HCT116 (cell line): Measurements from ENCODE around the gene TNKS1BP1. TPM values are rescaled to one million over a fixed set of nuclear protein-coding genes. Genes with fewer than 3 reads are reported as not detected.

ENCODE experiments used
- ATAC-seq: fragments of 200-7000 bp; cut with Tn5 transposase; 2 replicates; pipeline ENCODE4 v1.9.1; 2020; ENCODE audit warnings: mild to moderate bottlenecking, moderate library complexity
- BruUV-seq: library from RNA; stranded (reverse); fragments of 400-500 nt; replicated peaks from 2 replicates; lab custom pipeline; 2021; lab: Mats Ljungman, UMichigan
- CTCF ChIA-PET: fragments of 300-600 bp; sonication (Branson Sonifier 250); formaldehyde crosslinking; loops from one replicate; lab custom pipeline; 2021; ENCODE audit warnings: antibody characterized with exemption; lab: Charles Lee
- POLR2A ChIA-PET: fragments of 300-600, 350-600 bp; sonication (Branson Sonifier 250); formaldehyde crosslinking; loops from one replicate; lab custom pipeline; 2021; ENCODE audit warnings: antibody characterized with exemption; lab: Charles Lee
- RAD21 ChIA-PET, 2 experiments: fragments of 300-600 bp; sonication (Branson Sonifier 250); formaldehyde crosslinking; loops; one replicate each; lab custom pipeline; 2023; ENCODE audit warnings: low total read pairs in 2 of 2; ENCODE audit not compliant: uncharacterized antibody in 2 of 2, unreplicated experiment in 2 of 2, low non-redundant PET in 1 of 2; lab: Charles Lee
- DNase-seq: peaks from one replicate; pipeline ENCODE4 v3.0.0-alpha.2; 2010; ENCODE audit warnings: low read depth, low spot score
- H2AFZ ChIP-seq: fragments of 200-600 bp; shearing (Covaris generic), sonication (generic); 2 replicates; pipeline ENCODE4 v1.6.1; 2017; ENCODE audit warnings: low read depth, mixed run types, mixed read lengths, antibody characterized with exemption, low read length; ENCODE audit not compliant: poor library complexity, severe bottlenecking
- H3K27ac ChIP-seq: 2 replicates; pipeline ENCODE4 v1.5.1; 2012; ENCODE audit warnings: low read depth, low read length
- H3K27me3 ChIP-seq: fragments of 200-600 bp; sonication (generic); 2 replicates; pipeline ENCODE4 v1.6.1; 2016; ENCODE audit warnings: mixed run types, low read length, mixed read lengths; ENCODE audit not compliant: insufficient read depth
- H3K36me3 ChIP-seq, 2 experiments: fragments of 200-500 bp in 1 of 2; fragments of 200-600 bp in 1 of 2; sonication (Bioruptor generic) in 1 of 2; sonication (generic) in 1 of 2; 2 replicates each; pipeline versions ENCODE4 v1.5.1 to v1.6.1; 2014 to 2016; ENCODE audit warnings: low read length in 2 of 2, inconsistent platforms in 1 of 2, mixed read lengths in 1 of 2, mixed run types in 1 of 2; ENCODE audit not compliant: insufficient read depth in 2 of 2, control insufficient read depth in 1 of 2
- H3K4me1 ChIP-seq, 2 experiments: fragments of 200-600 bp in 1 of 2; sonication (generic) in 1 of 2; 2 replicates each; pipeline versions ENCODE4 v1.5.1 to v1.6.1; 2012 to 2017; ENCODE audit warnings: low read length in 2 of 2, inconsistent platforms in 1 of 2, mild to moderate bottlenecking in 1 of 2, mixed read lengths in 1 of 2, mixed run types in 1 of 2, moderate library complexity in 1 of 2; ENCODE audit not compliant: insufficient read depth in 2 of 2, control insufficient read depth in 1 of 2
- H3K4me2 ChIP-seq: fragments of 200-600 bp; sonication (generic); 2 replicates; pipeline ENCODE4 v1.6.1; 2017; ENCODE audit warnings: mixed run types, low read length, mixed read lengths
- H3K4me3 ChIP-seq, 2 experiments: fragments of 200-600 bp in 1 of 2; sonication (generic) in 1 of 2; replicated peaks in 1 of 2; 2 replicates each; pipeline ENCODE4 v1.5.1; 2011 to 2016; ENCODE audit warnings: low read length in 2 of 2, control low read depth in 1 of 2, low read depth in 1 of 2, mild to moderate bottlenecking in 1 of 2, mixed read lengths in 1 of 2, mixed run types in 1 of 2
- H3K79me2 ChIP-seq: fragments of 200-600 bp; sonication (generic); 2 replicates; pipeline ENCODE4 v1.6.1; 2017; ENCODE audit warnings: mild to moderate bottlenecking, mixed run types, low read length, moderate library complexity, mixed read lengths; ENCODE audit not compliant: insufficient read depth
- H3K9ac ChIP-seq: fragments of 200-600 bp; sonication (generic); 2 replicates; pipeline ENCODE4 v1.6.1; 2016; ENCODE audit warnings: low read length, mixed read lengths
- H3K9me2 ChIP-seq: fragments of 200-600 bp; sonication (generic), shearing (Covaris generic); 2 replicates; pipeline ENCODE4 v1.6.1; 2017; ENCODE audit warnings: mixed run types, mild to moderate bottlenecking, moderate library complexity; ENCODE audit not compliant: insufficient read depth
- H3K9me3 ChIP-seq, 2 experiments: fragments of 200-500 bp in 1 of 2; fragments of 200-600 bp in 1 of 2; sonication (Bioruptor generic) in 1 of 2; sonication (generic) in 1 of 2; 2 replicates each; pipeline ENCODE4 v1.6.1; 2014 to 2017; ENCODE audit warnings: low read length in 2 of 2, mixed read lengths in 2 of 2, inconsistent platforms in 1 of 2, low read depth in 1 of 2, mild to moderate bottlenecking in 1 of 2, mixed run types in 1 of 2, moderate library complexity in 1 of 2; ENCODE audit not compliant: control insufficient read depth in 1 of 2, insufficient read depth in 1 of 2
- H4K20me1 ChIP-seq: fragments of 200-600 bp; sonication (generic), shearing (Covaris generic); 2 replicates; pipeline ENCODE4 v1.6.1; 2017; ENCODE audit warnings: mixed run types, mild to moderate bottlenecking, moderate library complexity; ENCODE audit not compliant: insufficient read depth
- CBX3 ChIP-seq: IDR thresholded peaks from 2 replicates; pipeline ENCODE4 v1.6.1; 2012; ENCODE audit warnings: low read depth
- CEBPB ChIP-seq: IDR thresholded peaks from 2 replicates; pipeline ENCODE4 v1.6.1; 2012; ENCODE audit warnings: low read depth
- EGR1 ChIP-seq: IDR thresholded peaks from 2 replicates; pipeline ENCODE4 v1.6.1; 2012; ENCODE audit warnings: low read depth
- EZH2 ChIP-seq: fragments of 200-600 bp; sonication (generic); IDR thresholded peaks from 2 replicates; pipeline ENCODE4 v1.6.1; 2017; ENCODE audit warnings: antibody characterized with exemption, mixed run types
- FOSL1 ChIP-seq: IDR thresholded peaks from 2 replicates; pipeline ENCODE4 v1.6.1; 2012; ENCODE audit warnings: low read depth
- JUND ChIP-seq: IDR thresholded peaks from 2 replicates; pipeline ENCODE4 v1.6.1; 2012
- POLR2A ChIP-seq: IDR thresholded peaks from 2 replicates; pipeline ENCODE4 v1.7.0; 2011; ENCODE audit warnings: borderline replicate concordance; ENCODE audit not compliant: insufficient read depth, insufficient read length; ENCODE audit errors: extremely low read depth
- POLR2AphosphoS5 ChIP-seq: IDR thresholded peaks from 2 replicates; pipeline ENCODE4 v1.6.1; 2011; ENCODE audit warnings: mild to moderate bottlenecking, low read depth, low read length, moderate library complexity
- RAD21 ChIP-seq: IDR thresholded peaks from 2 replicates; pipeline ENCODE4 v1.6.1; 2012; ENCODE audit warnings: low read depth, mild to moderate bottlenecking
- REST ChIP-seq: IDR thresholded peaks from 2 replicates; pipeline ENCODE4 v1.6.1; 2012; ENCODE audit warnings: low read depth
- SIN3A ChIP-seq: IDR thresholded peaks from 2 replicates; pipeline ENCODE4 v1.6.1; 2012; ENCODE audit warnings: low read depth
- SP1 ChIP-seq: IDR thresholded peaks from 2 replicates; pipeline ENCODE4 v1.6.1; 2012; ENCODE audit warnings: low read depth
- SRF ChIP-seq: IDR thresholded peaks from 2 replicates; pipeline ENCODE4 v1.6.1; 2012; ENCODE audit warnings: low read depth
- TCF7L2 ChIP-seq: IDR thresholded peaks from 2 replicates; pipeline ENCODE4 v1.7.0; 2011; ENCODE audit warnings: borderline replicate concordance, inconsistent platforms; ENCODE audit not compliant: insufficient read depth, insufficient read length; ENCODE audit errors: extremely low read depth
- YY1 ChIP-seq: IDR thresholded peaks from 2 replicates; pipeline ENCODE4 v1.6.1; 2011; ENCODE audit warnings: low read length, low read depth, moderate library complexity, mild to moderate bottlenecking; ENCODE audit not compliant: insufficient replicate concordance; ENCODE audit errors: extremely low read depth
- ZFX ChIP-seq: fragments of 450-650 bp; IDR thresholded peaks from 2 replicates; pipeline ENCODE4 v1.6.1; 2017
- intact Hi-C: fragments of 100-400 bp; cut with micrococcal nuclease; formaldehyde crosslinking; loops from 2 replicates; pipeline ENCODE4 v1.10.0; 2022
- total RNA-seq: library from RNA; stranded (reverse); gene quantifications from one replicate; pipeline ENCODE4 v1.2.1, GENCODE V29; 2021; ENCODE audit not compliant: unreplicated experiment

The TNKS1BP1 gene
- total RNA-seq, 1 experiment from 2014 or later = 77.6 TPM

DNA sequence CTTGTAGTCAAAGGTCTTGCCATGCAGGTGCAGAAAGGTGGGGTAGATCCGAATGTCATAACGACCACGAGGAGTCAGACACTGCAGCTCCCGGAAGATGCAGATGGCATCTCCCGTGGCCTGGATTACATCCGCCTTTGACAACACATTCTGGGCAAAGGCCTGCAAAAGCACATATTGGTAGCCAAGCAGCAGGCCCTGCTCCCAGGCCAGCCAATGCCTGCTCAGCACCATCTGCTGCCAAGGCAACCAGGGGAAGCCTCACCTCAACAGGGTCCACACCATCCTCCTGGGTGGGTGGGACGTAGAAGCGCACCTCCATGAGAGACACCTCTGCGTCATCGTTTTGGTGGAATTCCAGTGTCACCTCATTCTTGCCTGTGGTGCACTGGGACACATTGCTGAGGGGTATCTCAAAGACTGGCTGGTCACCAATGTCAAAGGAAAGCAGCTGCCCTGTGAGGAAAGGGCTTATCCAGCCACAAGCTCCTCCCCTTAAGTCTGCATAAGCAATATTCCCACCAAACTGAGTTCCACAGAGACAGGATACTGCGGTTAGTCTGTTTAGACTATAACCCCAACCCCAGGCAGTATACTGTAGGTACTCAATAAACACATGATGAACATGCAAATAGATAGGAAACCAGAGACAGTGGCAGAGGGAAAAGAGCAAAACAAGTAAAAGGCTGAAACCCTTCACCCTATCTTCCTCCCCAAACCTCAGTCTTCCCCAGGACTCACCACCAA is 8.1 kb upstream of the TNKS1BP1 start:
- ATAC-seq (no peak), DNase-seq (no peak)
- Histone ChIP-seq H3K27ac (no peak overlapping the region), H3K4me3 (no peak overlapping the region), H3K9me2 (no peaks in the 10 kb centered on the region), H4K20me1 (no peaks in the 10 kb centered on the region), H2AFZ (no peak overlapping the region), H3K9ac (no peak overlapping the region), H3K4me1 (peaks cover 8 to 20% of the 10 kb centered on the region in 2 experiments; a peak in 3 of 4 replicates), H3K79me2 (peaks cover 73% of the 10 kb centered on the region), H3K36me3 (peaks cover 38 to 67% of the 10 kb centered on the region in 2 experiments), H3K4me2 (no peak overlapping the region), H3K9me3 (no peaks in the 10 kb centered on the region), H3K27me3 (no peaks in the 10 kb centered on the region)
- ChIA-PET RAD21 (no interaction called here), POLR2A (no interaction called here), CTCF (no interaction called here)
- intact Hi-C loops = no loop called here
- BruUV-seq = no TSS peak
- TF ChIP-seq POLR2A = no peak
- no peak for TF ChIP-seq REST
- no peak for TF ChIP-seq CEBPB
- no peak for TF ChIP-seq YY1
- TF ChIP-seq JUND = no peak
- TF ChIP-seq SP1 = no peak
- TF ChIP-seq RAD21 = no peak
- no peak for TF ChIP-seq SRF
- TF ChIP-seq EGR1 = no peak
- no peak for TF ChIP-seq ZFX
- no peak for TF ChIP-seq SIN3A
- no peak for TF ChIP-seq CBX3
- no peak for TF ChIP-seq TCF7L2
- no peak for TF ChIP-seq EZH2
- TF ChIP-seq FOSL1 = no peak
- no peak for TF ChIP-seq POLR2AphosphoS5
